ENCODE results near the gene INSL3. TPM values are rescaled to one million over a fixed set of nuclear protein-coding genes. Genes with fewer than 3 reads are reported as not detected.
A peak's percentile ranks its signal among the peaks of the same experiment; 100 is the strongest.

Gene INSL3
- total RNA-seq, 2 donors from 2014 or later: not detected

DNA sequence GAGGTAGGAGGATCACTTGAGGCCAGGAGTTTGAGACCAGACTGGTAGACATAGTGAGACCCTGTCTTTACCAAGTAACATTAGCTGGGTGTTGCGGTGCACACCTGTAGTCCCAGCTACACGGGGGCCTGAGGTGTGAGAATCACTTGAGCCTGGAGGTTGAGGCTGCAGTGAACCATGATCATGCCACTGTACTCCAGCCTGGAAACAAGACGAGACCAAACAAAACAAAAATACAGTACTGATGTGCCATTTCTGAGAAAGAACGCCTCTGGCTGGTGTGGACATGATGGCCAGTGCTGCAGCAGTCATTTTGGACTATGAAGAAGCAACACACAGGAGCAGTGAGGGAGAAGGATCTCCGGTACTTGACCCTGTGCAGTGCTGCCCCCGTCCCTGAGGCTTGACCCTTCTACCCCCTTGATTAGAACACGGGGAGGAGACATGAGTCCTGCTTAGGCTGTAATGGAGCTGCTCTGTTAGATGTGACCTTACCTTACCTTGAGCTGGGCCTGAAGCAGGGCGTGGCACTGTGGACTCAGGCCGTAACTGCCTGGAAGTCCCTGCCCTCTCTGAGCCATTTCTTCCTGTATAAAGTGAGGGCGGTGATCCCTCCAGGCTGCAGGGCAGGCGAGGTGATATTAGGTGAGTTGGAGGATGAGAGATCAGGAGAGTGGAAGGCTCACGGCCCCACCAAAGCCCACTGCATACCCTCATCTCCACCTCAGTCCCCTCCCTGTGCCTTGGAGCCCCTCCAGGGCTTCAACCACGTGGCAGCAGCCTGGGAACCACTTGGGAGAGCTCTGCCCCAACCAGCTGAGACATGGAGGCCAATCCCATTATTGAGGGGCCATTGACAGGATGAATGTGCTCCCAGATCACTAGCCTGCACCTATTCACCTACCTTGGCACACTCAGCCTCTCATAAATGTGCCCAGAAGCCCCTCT, 44.3 kb upstream of the INSL3 start:
- H3K27me3 ChIP-seq (replicated peaks; ENCODE audit: insufficient read depth): no peaks in the 10 kb centered on the region
- ATAC-seq (ENCODE audit: insufficient number of reproducible peaks, low FRiP score, low read depth): no peak
- H3K27ac ChIP-seq: no peak overlapping the region

DNA sequence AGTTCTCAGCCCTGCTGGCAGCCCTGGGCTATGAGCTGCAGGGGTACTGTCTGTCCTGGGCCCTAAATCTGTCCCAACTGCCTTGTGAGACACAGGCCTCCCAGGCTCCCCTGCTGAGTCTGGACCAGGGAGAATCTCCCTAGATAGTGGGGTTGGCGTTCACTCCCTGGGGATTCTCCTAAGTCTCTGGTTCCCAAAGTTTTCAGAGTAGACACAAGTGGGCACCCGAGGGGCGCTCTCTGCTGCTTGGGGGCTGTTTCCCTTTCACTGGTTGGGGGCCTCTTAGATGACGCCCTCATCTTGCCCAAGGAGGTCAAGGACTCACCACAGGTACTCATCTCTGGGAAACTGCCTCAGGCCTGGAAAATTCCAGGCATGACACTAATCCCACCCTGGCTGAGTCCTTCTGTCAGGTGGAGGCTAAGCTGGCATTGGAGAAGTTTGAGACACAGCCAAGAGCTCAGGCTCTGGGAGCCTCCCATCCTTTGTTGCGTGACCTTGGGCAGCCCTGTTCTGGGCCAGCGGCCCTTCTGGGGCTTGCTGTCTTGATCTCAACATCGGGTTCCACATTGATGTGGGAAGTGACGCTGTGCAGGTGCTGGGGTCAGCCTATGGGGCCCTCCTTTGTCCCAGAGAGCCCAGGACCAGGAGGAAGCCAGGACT, 42.3 kb upstream of the INSL3 start:
- Histone ChIP-seq H3K4me1 (ENCODE audit: control insufficient read depth in 1 of 2, low read depth in 2 of 2) (peaks cover 11 to 23% of the 10 kb centered on the region in 2 donors), H3K9me3 (no peaks in the 10 kb centered on the region), H3K27ac (no peak overlapping the region), H3K4me3 (no peak overlapping the region), H3K36me3 (peaks cover 34% of the 10 kb centered on the region), H3K27me3 (replicated peaks; ENCODE audit: insufficient read depth) (no peaks in the 10 kb centered on the region)
- DNase-seq (ENCODE audit: low spot score) (no peak), ATAC-seq (ENCODE audit: insufficient number of reproducible peaks, low FRiP score, low read depth) (no peak)
- TF ChIP-seq, protein P1, sequence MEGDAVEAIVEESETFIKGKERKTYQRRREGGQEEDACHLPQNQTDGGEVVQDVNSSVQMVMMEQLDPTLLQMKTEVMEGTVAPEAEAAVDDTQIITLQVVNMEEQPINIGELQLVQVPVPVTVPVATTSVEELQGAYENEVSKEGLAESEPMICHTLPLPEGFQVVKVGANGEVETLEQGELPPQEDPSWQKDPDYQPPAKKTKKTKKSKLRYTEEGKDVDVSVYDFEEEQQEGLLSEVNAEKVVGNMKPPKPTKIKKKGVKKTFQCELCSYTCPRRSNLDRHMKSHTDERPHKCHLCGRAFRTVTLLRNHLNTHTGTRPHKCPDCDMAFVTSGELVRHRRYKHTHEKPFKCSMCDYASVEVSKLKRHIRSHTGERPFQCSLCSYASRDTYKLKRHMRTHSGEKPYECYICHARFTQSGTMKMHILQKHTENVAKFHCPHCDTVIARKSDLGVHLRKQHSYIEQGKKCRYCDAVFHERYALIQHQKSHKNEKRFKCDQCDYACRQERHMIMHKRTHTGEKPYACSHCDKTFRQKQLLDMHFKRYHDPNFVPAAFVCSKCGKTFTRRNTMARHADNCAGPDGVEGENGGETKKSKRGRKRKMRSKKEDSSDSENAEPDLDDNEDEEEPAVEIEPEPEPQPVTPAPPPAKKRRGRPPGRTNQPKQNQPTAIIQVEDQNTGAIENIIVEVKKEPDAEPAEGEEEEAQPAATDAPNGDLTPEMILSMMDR (IDR thresholded peaks at IDR 0.05): no peak

More for the DNA sequence above, 44.3 kb upstream of the INSL3 start:
- TF ChIP-seq, protein P1 (IDR thresholded peaks at IDR 0.05): no peak
- DNase-seq (ENCODE audit: low spot score): no peak
- Histone ChIP-seq H3K4me1 (ENCODE audit: control insufficient read depth in 1 of 2, low read depth in 2 of 2) (peaks cover 9 to 14% of the 10 kb centered on the region in 2 donors), H3K36me3 (peaks cover 34% of the 10 kb centered on the region), H3K4me3 (no peak overlapping the region), H3K9me3 (no peaks in the 10 kb centered on the region)

DNA sequence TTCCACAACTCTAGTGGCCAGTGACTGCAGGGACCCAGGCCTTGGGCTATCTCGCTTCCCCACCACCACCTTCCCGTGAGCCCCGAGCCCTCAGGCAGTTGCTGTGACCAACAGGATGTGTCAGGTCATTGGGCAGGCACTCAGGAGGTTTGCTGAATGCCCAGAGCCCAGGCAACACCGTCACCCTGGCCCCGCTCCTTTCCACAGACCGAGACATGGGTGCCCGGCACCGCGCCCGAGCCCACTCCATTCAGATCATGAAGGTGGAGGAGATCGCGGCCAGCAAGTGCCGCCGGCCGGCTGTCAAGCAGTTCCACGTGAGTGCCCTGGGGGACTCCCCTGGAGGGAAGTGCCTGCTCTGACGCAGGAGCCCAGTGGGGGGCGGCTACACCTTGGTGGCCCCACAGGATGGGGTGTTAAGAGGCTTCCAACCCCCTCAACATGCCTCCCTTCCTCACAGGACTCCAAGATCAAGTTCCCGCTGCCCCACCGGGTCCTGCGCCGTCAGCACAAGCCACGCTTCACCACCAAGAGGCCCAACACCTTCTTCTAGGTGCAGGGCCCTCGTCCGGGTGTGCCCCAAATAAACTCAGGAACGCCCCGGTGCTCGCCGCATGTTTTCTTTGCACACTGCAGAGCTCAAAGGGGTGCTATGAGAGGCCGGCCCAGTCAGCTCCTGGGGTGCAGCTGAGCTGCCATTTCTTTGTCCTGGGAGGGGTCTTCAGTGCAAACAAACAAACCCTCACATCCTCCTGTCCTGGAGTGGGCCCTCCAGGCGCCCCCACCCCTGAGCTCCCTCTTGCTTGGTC, 41.6 kb upstream of the INSL3 start:
- Histone ChIP-seq H3K4me1 (ENCODE audit: control insufficient read depth in 1 of 2, low read depth in 2 of 2) (peaks cover 11 to 23% of the 10 kb centered on the region in 2 donors), H3K36me3 (peaks cover 34% of the 10 kb centered on the region), H3K27ac (no peak overlapping the region), H3K9me3 (no peaks in the 10 kb centered on the region), H3K4me3 (no peak overlapping the region), H3K27me3 (replicated peaks; ENCODE audit: insufficient read depth) (no peaks in the 10 kb centered on the region)
- no peak for ATAC-seq (ENCODE audit: insufficient number of reproducible peaks, low FRiP score, low read depth)
- DNase-seq (ENCODE audit: low spot score): no peak
- TF ChIP-seq, protein P1 (IDR thresholded peaks at IDR 0.05): no peak

DNA sequence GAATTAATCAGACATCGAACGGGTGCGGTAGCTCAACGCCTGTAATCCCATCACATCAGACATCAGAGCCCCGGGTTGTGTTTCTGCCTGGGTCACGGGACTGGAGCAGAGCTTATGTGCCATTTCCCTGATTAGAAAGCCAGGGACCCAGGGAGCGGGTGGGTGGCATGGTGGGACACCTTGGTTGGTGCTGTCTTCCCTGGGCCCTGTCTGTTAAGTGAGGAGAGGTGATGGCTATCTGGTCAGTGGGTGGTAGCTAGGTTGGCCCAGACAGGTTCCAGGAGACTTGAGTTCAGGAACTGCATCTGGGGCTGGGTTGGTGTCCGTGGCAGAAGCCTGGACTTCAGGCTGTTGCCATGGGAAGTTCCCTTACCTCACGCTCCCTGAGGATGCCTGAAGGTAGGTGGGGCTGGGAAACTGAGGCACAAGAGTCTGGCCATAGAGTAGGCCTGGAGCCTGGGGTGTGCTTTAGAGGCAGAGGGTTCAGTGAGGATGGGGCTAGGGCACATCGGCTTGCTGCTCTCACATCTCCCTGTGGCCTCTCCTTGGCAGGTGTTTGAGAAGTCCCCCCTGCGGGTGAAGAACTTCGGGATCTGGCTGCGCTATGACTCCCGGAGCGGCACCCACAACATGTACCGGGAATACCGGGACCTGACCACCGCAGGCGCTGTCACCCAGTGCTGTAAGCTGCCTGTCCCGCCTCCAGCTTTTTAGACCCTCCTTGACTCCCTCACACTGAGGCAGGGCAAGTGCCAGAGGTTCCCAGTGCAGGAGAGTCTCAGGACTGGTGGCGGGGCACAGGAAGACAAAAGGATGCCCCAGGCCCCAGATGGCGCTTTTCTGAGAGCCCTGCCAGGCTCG, 40.5 kb upstream of the INSL3 start:
- no peak for DNase-seq (ENCODE audit: low spot score)
- Histone ChIP-seq H3K36me3 (peaks cover 34% of the 10 kb centered on the region), H3K4me1 (ENCODE audit: control insufficient read depth in 1 of 2, low read depth in 2 of 2) (peaks cover 11 to 23% of the 10 kb centered on the region in 2 donors), H3K27ac (no peak overlapping the region), H3K4me3 (peak overlapping the region; percentile 96), H3K9me3 (no peaks in the 10 kb centered on the region), H3K27me3 (replicated peaks; ENCODE audit: insufficient read depth) (no peaks in the 10 kb centered on the region)
- TF ChIP-seq, protein P1 (IDR thresholded peaks at IDR 0.05): no peak
- ATAC-seq (ENCODE audit: insufficient number of reproducible peaks, low FRiP score, low read depth): no peak

Measured in thoracic aorta (tissue), 2 donors.